Stimulated activated CD4-positive, alpha-beta T cell treated with anti-CD3 and anti-CD28 coated beads, TNF-alpha, amount 100 ng/mL, for 24 hours (primary cell): ENCODE data around the gene IL11RA.

ENCODE experiments used
- DNase-seq, 3 experiments: peaks; one replicate each; pipeline ENCODE4 v3.0.0-alpha.2; 2020; ENCODE audit warnings: low read depth in 3 of 3

Gene IL11RA

GRCh38 chr9:34651876-34652601 is at the start of gene IL11RA:
TSS of gene IL11RA (plus strand) at chr9:34652185. CDS start at chr9:34655218, 3,033 bp downstream.
- DNase-seq: peak in 1 of 3 experiments; percentile 67

GRCh38 chr9:34603610-34604231 is 48.3 kb upstream of the IL11RA start:
- DNase-seq: peak; percentile 66 to 79 (median 71)

- DNase-seq: no peak
These were observed 45.8 kb upstream of the IL11RA start for GRCh38 chr9:34606190-34606589.

GRCh38 chr9:34606905-34607304 is 45.1 kb upstream of the IL11RA start:
- no peak for DNase-seq

DNA sequence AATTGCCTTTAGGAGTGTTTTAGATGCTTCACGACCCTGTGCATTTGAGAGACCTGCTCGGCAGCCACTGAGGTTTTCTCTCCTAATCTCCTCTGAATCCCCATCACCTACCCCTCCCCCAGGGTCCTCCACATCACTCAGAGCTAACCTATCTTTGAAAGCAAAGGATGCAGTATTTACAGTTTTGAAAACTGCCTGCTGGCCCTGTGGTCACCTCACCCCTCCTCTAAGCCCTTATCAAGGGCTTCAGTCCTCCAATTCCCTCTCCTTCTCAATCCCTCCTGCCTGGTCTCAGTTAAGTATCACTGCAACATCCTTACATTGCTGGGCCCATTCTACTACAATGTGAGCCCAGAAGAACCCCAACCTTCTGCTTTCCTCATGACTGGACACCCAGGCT is 44.7 kb upstream of the IL11RA start:
- no peak for DNase-seq

DNA sequence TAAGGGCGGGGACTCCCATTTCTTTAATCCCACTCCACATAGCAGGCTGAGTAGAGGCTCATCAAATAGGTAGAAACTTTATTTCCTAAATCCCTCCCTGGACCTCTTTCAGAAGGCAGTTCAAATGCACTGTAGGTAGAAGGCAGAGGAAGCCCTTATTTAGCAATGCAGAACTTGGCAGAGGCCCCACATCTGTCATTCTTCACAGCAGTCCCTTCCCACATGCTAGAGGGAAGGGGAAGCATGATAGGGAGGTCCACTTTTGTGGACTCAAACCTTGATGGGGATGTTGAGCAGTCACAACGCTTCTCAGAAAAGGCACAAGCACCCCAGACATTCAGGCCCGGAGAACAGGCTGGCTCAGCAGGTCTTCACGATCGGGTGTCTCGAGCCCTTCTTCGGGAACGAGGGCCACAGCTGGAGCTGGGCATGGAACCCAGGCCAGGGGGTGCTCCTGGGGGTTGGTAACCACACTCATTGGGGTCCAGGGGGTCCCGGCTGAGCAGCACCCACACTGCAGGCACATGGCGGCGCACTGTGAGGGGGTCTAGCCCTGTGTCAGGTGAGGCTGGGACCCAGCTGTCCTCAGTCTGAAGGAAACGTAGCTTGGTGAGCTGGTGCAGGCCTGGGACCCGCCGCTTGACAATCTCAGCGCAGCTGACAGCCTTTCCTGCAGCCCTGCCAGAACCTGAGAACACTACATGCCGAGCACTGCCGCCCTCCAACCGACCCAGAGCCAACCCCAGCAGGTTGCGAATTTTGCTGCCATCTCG is 41.4 kb upstream of the IL11RA start:
- no peak for DNase-seq

GRCh38 chr9:34611251-34611810 is 40.7 kb upstream of the IL11RA start:
- DNase-seq: no peak

DNA sequence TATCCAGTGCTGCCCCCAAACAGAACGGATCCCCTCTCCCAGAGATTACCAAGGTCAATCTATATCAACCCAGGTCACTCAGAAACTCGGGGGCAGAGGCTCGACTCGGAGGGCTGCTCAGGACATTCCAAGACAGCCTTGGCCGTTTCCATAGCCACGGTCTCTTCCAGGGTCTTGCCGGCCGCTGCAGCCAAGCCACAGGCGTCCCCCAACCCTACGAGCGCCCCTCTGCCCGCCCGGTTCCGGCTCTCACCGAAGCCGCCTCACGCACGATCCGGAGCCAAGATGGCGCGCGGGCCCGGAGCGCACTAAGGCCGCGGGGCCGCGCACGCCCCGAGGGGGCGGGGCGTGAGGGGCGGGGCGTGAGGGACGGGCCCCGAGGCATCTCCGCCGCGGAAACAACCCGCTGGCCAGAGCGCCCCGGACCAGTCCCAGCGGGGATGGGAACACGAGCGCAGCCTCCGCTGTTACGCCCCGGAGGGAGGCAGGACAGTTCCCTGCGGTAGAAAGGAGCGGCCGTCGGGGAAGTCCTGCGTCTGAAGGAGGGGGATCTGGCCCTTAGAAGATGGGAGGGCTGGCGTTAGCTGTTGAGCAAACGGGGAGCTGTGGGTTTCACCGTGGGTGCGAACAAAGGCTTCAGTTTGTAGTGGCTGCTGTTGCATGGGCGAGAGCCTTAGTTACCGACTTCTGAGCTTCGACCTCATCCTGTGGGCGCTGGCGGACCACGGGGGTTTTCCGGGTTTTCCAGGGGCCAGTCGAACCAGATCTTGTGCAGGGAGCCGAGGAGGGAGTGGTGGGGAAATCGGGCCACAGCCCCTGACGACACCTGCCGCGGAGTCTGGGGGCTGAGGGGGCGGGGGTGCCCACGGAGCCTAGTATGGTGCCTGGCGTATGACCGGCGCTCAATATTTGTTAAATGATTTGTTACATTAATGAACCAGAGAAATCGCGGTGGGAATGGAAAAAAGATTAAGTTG is 39.9 kb upstream of the IL11RA start, which contains the start of gene RPP25L:
RPP25L (minus strand) TSS at position 287 of the 977 bp plus-strand sequence. CDS start 801 bp downstream, outside the sequence.
- DNase-seq: peak; percentile 63 to 82 (median 70)

DNA sequence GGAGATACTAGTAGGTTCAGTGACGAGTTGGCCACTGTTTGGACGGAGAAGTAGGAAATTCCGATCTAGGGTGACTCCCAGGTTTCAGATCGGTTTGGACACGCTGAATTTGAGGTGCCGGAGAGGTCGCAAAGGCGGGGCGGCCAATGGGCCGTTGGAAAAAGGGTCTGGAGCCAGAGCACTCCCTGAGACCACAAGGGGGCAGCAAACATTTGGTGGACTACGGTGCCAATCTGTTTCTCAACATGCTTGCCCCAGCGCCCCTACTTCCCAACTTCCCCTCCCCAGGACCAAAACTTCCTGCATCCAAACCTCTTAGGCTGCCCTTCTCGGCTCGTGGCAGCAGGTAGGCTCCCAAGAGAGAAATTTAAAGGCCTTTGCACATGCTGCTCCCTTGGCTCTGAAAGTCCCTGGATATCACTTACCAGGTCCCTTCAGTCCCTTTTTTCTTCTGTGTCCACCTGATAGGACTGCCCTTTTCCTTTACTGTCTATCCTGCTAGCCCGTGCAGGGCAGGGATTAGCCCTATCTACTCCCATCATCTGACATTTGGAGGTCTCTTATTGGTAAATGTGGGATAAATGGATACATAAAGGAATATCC is 39.1 kb upstream of the IL11RA start:
- peak in 2 of 3 experiments; percentile 53 to 64 for DNase-seq

DNA sequence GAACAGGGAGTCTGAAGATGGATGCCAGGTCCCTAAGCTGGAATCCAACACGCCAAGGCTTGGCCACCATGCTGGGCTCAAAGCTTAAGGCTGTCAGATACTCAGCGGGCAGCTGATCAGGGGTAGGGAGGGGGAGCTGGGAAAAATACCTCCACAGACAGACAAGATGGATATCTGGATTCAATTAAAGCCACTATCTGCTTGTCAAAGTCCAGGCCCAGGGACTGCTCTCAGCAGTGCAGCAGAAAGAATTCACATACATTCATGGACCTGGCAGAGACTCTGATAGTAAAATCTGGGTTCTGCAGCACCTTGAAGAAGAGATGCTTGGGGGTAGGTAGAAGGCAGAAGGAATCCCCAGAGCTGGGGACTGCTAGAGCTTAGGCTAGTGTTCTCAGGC is 36.9 kb upstream of the IL11RA start:
- no peak for DNase-seq

- peak; percentile 81 to 90 (median 88) for DNase-seq
These were observed 31.7 kb upstream of the IL11RA start, which contains the start of gene DCTN3 for GRCh38 chr9:34620061-34620994. TSS of gene DCTN3 (minus strand) at chr9:34620495. CDS start at chr9:34620464, 31 bp downstream.

- DNase-seq: no peak
These were observed 28.4 kb upstream of the IL11RA start for GRCh38 chr9:34623374-34624235.

DNA sequence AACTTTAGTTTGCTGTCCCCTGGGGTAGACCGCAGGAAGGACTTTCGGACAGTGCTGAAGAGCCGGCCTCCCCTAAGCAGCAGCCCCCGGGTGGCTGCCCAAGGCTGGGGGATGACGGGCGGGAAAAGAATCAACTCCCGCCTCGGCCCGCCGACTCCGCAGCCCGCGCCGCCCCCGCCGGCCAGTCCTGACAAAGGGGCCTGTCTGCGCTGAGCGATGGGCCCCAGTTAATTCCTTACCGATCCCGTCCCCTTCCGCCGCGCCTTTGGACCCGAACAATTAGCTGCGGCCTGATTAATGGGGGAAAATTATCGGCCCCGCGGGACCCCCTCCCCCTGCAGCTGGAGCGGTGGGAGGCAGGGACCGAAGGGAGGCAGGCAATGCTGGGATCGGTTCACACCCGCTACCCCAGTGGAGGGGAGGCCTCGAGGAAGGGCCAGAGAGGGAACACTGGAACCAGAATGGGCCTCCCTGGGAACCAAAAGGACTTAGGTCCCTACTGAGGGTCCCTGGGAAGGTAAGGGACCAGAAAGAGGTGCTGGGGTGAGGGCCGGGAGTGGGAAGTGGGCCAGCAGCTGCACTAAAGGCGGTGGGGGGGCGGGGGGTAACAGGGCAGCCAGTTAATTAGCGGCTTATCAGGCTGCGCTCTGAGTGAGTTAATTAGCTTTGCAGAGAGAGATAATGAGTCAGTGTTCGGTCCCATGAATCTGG is 27.4 kb upstream of the IL11RA start:
- no peak for DNase-seq

- no peak for DNase-seq
These were observed 26.8 kb upstream of the IL11RA start for GRCh38 chr9:34625186-34625486.

DNA sequence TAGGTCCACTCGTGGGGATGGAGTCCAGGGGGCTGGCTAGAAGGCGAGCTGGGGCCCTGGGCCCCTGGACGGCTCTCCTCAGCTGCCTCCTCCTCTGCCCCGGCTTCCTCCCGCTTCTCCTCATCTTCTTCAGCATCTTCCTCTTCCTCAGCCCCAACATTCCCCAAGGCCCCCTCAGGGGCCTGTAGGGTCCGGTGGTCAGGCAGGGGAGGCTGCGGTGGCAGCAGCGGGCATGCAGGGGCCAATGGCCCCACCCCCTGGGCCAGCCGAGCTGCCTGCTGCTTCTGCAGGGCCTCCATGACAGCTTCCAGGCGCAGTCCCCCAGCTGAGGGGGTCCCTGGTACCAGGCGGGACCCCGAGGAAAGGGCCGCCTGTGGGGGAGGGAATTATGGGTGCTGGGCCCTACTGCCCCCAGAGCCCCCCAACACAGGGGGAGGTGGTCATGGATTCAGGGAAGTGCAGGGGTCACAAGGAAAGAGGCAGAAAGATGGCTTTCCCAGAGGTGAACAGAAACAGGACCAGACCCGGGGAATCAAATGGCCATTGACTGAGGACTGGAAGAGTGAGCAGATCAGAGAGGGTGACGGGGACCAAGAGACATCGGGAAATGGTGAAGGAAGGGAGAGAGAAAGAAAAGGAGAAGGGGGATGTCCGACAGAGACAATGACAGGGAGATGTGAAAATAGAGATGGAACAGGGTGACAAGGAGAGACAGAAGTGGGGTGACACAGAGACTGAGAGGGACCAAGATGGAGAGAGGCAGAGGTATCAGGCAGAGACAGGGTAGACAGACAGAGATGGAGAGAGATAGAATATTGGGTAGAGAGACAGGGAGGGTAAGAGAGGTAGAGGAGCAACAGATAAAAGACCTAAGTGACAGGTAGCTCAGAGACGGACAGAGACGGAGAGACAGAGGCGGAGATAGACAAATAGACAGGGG is 24.0 kb upstream of the IL11RA start:
- no peak for DNase-seq

DNA sequence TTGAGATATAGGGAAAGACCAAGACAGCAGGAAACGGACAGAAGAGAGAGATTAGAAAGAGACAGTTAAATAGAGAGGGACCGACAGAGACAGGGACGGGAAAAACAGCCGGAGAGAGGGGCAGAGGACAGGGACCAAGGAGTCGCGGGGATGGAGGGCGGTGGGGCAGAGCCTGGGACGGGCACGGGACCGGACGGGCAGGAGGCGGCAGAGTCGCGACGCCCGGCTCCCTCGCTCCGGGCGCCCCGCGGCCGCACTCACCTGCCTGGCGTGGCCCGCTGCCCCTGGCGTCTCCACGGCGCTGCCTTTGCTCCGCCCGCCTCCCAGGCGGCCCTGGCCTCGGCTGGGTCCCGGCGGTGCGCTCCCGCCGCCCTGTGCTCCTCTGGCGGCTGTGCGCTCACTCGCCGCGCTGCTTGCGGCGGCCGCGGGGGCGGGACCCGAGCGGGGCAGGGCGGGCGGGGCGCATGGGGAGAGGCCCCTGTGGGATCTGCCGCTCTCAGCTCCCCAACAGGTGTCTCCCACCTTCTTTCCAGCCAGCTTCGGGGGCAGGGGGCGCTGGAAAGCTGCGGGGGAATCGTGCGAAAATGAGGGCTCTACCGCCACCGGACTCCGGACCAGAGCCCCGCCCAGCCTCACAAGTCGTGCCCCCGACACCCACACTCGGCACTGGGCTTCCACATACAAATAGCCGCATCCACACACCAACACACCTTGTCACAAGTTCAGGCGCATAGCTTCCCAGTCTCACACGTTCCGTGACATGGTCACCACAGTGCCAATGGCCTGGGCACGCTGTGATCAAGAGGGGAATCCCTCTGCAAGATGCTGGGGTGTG is 23.1 kb upstream of the IL11RA start, which contains the start of gene ARID3C:
ARID3C (minus strand) TSS at position 411 of the 835 bp plus-strand sequence. CDS start 1,052 bp downstream, outside the sequence.
- DNase-seq: no peak
